Measurements from ENCODE around the gene NFATC1.

GRCh38 chr18:79469309-79469708 is 73.6 kb downstream of the NFATC1 start:
- TF ChIP-seq, protein P1, sequence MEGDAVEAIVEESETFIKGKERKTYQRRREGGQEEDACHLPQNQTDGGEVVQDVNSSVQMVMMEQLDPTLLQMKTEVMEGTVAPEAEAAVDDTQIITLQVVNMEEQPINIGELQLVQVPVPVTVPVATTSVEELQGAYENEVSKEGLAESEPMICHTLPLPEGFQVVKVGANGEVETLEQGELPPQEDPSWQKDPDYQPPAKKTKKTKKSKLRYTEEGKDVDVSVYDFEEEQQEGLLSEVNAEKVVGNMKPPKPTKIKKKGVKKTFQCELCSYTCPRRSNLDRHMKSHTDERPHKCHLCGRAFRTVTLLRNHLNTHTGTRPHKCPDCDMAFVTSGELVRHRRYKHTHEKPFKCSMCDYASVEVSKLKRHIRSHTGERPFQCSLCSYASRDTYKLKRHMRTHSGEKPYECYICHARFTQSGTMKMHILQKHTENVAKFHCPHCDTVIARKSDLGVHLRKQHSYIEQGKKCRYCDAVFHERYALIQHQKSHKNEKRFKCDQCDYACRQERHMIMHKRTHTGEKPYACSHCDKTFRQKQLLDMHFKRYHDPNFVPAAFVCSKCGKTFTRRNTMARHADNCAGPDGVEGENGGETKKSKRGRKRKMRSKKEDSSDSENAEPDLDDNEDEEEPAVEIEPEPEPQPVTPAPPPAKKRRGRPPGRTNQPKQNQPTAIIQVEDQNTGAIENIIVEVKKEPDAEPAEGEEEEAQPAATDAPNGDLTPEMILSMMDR (IDR thresholded peaks at IDR 0.05; ENCODE audit: poor library complexity): no peak
- no peak for TF ChIP-seq EZH2 (IDR thresholded peaks at IDR 0.05; ENCODE audit: borderline replicate concordance)
